Glomerular visceral epithelial cell (primary cell): ENCODE results near the gene SHC3.

ENCODE experiments used
- DNase-seq: peaks from one replicate; pipeline ENCODE4 v3.0.0-alpha.2; 2016; ENCODE audit errors: extremely low spot score

The SHC3 gene

DNA sequence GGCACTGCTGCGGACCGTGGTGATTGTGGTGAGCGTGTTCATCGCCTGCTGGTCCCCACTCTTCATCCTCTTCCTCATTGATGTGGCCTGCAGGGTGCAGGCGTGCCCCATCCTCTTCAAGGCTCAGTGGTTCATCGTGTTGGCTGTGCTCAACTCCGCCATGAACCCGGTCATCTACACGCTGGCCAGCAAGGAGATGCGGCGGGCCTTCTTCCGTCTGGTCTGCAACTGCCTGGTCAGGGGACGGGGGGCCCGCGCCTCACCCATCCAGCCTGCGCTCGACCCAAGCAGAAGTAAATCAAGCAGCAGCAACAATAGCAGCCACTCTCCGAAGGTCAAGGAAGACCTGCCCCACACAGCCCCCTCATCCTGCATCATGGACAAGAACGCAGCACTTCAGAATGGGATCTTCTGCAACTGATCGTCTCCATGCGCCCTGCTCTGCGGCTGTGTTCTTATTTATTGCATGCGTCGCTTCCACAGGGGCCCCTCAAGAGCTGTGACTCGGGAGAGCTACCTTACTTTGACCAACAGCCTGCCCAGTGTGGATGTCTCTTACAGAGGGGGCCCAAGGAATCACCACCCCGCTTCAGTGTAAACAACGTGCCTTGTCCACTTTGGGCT, 176.6 kb downstream of the SHC3 start:
- no peak for DNase-seq

DNA sequence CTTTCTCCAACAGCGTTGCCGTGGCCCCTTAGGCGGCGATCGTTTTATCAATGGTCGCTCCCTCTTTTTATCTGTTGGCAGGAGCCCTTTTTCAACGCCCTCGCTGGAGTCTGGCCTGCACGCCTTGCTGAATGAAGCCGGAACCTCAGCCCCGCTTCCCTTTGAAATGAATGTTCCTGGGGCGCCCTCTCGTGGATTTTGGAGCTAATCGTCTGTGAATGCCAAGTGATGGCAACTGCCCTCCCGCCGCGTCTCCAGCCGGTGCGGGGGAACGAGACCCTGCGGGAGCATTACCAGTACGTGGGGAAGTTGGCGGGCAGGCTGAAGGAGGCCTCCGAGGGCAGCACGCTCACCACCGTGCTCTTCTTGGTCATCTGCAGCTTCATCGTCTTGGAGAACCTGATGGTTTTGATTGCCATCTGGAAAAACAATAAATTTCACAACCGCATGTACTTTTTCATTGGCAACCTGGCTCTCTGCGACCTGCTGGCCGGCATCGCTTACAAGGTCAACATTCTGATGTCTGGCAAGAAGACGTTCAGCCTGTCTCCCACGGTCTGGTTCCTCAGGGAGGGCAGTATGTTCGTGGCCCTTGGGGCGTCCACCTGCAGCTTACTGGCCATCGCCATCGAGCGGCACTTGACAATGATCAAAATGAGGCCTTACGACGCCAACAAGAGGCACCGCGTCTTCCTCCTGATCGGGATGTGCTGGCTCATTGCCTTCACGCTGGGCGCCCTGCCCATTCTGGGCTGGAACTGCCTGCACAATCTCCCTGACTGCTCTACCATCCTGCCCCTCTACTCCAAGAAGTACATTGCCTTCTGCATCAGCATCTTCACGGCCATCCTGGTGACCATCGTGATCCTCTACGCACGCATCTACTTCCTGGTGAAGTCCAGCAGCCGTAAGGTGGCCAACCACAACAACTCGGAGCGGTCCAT, 177.4 kb downstream of the SHC3 start:
- peak; percentile 77 for DNase-seq

GRCh38 chr9:89000371-89000781, 178.2 kb downstream of the SHC3 start:
- peak; percentile 26 for DNase-seq

DNA sequence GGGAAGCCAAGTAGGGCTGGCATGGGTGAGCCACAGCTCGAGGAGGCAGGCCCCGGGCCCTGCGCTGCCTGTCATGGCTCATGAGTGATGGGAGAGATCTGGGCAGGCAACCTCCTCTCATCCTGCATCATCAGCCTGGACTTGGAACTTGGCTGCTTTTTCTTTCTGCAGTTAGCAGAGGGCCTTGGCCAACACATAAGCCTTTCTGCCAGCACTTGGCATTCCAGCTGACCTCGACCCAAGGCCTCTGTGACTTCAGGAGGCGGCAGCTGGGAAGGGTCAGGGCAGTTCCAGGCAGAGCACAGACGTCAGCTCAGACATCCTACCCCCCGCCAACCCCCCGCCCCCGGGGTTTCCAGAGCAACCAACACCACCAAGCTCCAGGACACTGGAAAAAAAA, 179.7 kb downstream of the SHC3 start:
- DNase-seq: no peak

GRCh38 chr9:88998503-88998902, 180.1 kb downstream of the SHC3 start:
- DNase-seq: peak; percentile 20

DNA sequence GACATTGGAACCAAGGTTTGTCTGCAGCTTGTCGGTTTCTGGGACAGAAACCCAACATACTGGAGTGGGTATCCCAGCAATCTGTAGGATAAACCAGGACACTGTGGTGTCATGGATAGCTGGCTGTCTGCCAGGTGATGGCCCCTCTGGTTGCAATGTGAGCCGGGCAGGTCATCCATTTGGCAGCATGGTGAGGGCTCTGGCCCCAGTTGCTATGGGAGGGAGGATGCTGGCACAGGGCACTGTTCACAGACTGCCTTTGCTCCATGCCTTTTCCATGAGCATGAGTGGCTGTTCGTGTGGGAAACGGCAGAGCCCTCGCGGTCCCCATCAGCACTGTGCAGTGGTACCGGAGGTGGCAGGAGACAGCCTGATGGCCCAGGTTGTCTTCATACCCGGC, 181.0 kb downstream of the SHC3 start:
- DNase-seq: no peak

GRCh38 chr9:88996921-88997235, 181.7 kb downstream of the SHC3 start:
- no peak for DNase-seq

- DNase-seq: no peak
These were observed 182.3 kb downstream of the SHC3 start for GRCh38 chr9:88996046-88996920.

DNA sequence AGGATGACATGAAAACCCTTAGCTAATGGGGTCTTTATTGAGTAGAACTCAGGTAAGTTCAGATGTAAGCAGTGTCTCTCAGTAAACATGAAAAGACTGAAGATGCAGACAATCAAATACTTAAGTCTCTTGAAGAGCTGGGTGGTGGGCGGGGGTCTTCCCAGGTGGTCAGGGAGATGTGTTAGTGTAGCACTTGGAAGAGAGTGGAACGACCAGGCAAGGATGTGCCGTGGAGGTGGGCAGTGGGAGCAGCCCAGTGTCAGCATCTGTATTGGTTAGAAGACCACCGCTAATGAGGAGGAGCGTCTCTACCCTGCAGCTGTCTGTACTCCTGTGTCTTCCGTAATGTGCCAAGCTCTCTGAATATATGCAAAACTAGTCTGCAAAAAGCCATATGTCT, 183.0 kb downstream of the SHC3 start:
- no peak for DNase-seq

GRCh38 chr9:88995200-88995577, 183.4 kb downstream of the SHC3 start:
- no peak for DNase-seq

DNA sequence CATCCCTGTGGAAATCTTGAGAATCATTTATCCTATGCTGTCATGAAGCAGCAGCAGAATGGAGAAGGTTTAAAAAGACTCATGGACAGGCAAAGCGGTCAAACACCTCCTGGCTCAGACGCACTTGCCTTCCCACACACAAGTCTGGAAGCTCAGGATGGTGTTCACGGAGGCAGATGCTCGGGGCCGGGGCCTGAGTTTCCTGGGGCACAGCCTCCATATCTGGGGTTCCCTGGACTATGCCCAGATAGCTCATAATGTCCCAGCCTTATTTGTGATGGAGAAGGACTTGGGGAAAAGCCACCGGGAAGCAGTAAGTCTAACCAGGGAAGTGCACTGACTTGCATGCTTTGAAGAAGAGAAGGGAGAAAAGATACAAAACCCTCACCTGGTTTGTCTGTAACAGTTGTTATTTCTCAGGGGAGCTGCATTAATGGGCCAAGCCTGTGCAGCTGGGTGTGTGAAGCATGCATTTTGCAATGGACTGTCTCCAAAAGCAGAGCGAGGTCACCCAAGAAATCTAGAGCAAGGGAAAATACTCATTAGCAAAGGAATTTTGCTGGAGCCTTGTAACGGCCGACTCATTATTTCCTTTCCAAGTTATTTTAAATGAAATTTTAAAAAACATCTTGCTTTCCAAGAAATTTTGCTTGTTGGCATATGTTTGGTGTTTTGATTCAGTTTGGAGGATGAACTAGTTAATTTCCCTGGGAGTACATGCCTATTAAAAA, 184.0 kb downstream of the SHC3 start:
- no peak for DNase-seq

GRCh38 chr9:88993871-88994460, 184.7 kb downstream of the SHC3 start:
- DNase-seq: no peak

DNA sequence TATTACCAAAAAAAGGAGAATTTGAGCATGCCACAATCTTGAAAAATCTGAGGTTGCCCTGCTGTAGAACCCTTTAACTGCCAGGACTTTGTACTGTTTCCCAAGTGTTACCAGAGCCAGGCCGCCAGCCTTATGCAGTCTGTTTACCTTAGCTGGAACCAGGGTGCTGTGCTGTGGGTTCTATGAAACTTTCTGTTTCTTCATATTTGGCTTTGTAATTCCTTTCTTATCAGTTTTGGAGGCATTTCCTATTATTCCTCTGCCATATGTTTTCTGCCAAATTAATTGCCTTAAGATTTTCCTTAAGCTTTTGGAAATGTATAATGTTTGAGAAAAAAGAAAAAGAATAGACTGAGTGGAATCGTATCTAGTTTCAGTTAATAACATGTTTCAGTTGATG, 185.3 kb downstream of the SHC3 start:
- DNase-seq: no peak

DNA sequence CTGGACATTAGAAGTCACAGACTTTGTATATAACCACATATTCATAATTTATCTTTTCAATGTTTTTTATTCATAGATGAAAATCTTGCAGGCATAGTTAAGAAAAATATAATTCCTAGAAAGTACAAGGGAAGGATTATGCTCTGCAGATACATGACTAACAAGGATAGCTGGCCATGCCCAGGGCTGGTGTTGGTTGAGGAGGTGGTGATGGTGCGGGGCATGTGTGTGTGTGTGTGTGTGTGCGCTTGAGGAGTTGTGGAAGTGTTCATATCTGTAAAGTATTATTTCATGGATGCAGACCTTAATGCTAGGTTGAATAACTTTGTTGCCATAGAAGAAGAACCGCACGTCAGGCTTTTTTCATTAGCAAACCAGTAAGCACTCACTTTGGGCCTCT, 186.1 kb downstream of the SHC3 start:
- DNase-seq: no peak

GRCh38 chr9:88991066-88992034, 187.3 kb downstream of the SHC3 start, which contains the start of gene S1PR3:
TSS of gene S1PR3 (plus strand) at chr9:88991468. CDS start at chr9:89001201, 9,733 bp downstream.
- peak; percentile 49 for DNase-seq

GRCh38 chr9:88990729-88991065, 187.9 kb downstream of the SHC3 start:
- no peak for DNase-seq

DNA sequence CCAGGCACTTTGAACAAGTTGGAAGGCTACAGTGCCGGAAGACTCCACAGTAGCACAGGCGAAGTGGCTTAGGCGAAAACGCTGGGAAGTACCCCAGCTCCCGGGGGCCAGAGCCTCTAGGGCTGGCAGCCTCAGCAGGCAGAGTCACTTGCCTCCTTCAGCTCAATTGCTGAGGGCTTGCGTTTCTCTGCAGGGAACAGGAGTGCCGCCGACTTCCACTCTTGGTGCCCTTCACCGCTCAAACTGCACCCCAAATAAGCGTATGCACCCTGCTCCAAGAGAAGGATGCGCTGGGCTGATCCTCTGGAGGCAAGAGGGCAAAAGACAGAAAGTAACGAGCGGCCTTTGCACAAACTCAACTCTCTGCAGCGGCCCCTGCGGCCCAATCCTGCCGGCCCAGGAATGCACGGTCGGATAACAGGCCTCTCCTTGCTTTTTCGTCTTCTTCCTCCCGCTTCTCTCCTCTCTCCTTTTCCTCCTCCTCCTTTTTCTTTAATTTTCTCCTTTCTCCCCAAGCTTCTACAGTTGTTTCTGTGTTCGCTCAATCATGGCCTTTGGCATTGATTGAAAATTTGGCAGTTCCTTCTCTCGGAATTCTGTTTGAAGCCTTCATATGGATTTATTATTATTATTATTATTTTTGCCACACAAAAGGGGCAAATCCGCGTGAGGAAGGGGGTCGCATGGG, 188.4 kb downstream of the SHC3 start:
- no peak for DNase-seq

- DNase-seq: peak; percentile 33
These were observed 189.6 kb downstream of the SHC3 start for GRCh38 chr9:88988796-88989641.

GRCh38 chr9:88987661-88988060, 191.0 kb downstream of the SHC3 start:
- DNase-seq: no peak
